ENCODE measurements around the gene ITGA3.

Gene ITGA3

DNA sequence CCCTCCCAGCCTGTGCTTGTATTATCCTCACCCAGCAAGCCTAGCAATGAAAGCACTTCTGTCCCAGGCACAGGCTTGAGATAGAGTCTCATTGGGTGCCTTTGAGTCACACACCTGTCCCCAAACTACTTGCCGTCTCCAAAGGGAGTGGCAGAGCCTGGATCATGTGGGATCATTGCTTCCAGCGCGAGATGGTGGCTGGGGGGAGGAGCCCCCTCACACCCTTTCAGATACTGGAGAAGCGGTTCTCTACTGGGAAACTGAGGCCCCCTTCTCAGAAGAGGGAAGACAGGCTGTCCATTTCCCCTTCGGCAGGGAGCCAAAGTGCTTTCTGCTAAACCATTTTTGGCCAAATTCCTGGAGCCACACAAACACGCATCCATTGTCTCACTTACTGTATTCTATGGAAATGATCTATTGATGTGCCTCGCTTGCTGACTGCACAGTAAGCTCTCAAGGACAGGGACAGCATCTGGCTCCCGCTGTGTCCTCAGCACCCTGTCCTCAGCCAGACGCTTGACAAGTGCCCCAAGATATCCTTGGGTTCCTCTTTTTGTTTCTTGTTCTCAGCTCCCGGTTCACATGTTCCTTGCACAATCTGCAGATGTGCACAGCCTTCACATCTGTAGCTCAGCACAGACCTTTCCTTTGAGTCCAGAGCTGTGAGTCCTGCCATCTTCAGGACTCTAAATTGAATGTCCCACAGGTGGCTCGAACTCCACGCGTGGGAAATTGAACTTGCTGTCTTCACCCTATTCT is 34.9 kb upstream of the ITGA3 start:
- in situ Hi-C loops (cut with MboI; ENCODE audit: low pct_unique_long_range_greater_than_20kb, low sequenced_read_pairs, unreplicated experiment), result no loop called here

DNA sequence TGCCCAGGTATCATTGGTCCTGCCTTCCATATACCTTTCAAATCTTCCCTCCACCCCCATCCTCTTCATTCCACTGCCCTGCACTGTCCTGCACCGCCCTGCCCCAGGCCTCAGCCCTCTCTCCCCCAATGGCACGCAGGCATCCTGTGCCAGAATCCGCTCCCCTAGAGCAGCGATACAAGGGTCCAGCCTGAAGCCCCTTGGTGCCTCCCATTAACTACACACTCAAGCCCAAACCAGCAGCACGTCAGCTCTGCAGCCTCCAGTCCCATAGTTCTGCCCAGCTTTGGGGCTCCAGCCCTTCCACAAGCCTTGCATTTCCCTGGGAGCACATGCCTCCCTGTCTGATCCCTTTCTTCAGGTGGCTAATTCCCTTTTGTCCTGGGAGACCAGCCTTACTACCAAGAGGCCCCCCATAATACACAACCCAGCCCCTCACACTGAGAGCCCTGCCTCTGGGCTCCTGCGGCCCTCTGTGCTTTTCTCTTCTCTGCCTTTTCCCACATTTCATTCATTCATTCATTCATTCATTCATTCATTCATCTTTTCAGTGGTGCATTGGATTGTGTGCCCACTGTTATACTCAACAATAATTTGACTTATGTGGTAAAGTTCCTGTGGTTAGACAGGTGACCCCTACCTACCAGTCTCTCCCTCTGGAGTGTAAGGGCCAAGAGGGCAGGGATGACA is 34.1 kb upstream of the ITGA3 start:
- TF ChIP-seq, protein P1, sequence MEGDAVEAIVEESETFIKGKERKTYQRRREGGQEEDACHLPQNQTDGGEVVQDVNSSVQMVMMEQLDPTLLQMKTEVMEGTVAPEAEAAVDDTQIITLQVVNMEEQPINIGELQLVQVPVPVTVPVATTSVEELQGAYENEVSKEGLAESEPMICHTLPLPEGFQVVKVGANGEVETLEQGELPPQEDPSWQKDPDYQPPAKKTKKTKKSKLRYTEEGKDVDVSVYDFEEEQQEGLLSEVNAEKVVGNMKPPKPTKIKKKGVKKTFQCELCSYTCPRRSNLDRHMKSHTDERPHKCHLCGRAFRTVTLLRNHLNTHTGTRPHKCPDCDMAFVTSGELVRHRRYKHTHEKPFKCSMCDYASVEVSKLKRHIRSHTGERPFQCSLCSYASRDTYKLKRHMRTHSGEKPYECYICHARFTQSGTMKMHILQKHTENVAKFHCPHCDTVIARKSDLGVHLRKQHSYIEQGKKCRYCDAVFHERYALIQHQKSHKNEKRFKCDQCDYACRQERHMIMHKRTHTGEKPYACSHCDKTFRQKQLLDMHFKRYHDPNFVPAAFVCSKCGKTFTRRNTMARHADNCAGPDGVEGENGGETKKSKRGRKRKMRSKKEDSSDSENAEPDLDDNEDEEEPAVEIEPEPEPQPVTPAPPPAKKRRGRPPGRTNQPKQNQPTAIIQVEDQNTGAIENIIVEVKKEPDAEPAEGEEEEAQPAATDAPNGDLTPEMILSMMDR (IDR thresholded peaks at IDR 0.05; ENCODE audit: extremely low read depth, insufficient read depth, missing control alignments), result no peak
- no peak for DNase-seq (ENCODE audit: low spot score)
- in situ Hi-C loops (cut with MboI; ENCODE audit: low pct_unique_long_range_greater_than_20kb, low sequenced_read_pairs, unreplicated experiment), result no loop called here

More for the DNA sequence above, 34.9 kb upstream of the ITGA3 start:
- TF ChIP-seq, protein P1 (IDR thresholded peaks at IDR 0.05; ENCODE audit: extremely low read depth, insufficient read depth, missing control alignments), result no peak
- DNase-seq (ENCODE audit: low spot score), result no peak

DNA sequence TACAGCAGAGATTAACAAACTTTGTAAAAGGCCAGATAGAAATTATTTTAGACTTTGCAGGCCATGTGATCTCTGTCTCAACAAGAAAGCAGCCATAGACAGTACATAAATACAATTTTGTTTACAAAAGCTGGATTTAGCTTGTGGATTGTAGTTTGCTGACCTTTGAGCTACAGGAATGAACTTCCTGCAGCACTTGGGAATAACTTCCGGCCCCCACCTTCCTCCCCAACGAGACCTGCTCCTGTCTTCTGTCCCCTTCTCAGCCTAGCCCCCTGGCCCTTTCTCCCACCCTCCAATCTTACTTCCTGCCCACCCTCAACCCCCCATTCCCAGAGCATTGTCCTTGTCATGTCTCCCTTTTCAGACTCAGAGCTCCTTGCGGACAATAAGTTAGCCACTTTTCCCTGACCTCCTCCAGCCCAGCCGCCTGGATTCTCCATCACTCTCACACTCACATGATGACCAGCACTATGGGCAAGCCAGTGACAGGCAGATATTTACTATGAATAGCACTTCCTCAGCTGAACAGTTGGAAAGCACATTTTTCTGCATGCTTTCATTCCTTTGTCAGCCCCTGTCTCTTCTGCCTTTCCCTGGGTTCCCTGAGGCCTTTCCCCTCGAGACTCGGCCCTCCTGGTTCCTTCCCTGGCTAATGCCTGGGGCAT is 33.3 kb upstream of the ITGA3 start:
- in situ Hi-C loops (cut with MboI; ENCODE audit: low pct_unique_long_range_greater_than_20kb, low sequenced_read_pairs, unreplicated experiment), result no loop called here
- TF ChIP-seq, protein P1 (IDR thresholded peaks at IDR 0.05; ENCODE audit: extremely low read depth, insufficient read depth, missing control alignments), result no peak
- DNase-seq (ENCODE audit: low spot score), result no peak

DNA sequence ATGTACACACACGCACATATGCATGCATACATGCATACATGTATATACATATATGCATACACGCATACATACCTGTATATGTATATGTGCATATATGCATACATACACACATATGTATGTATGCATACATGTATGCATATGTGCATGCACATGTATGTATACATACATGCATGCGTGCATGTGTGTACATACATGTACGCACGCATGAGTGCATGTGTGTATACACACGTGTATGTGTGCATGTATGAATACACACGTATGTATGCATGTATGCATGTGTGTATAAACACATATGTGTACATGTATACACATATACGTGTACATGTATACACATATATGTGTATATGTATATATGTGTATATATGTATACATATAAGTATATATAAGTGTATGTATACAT is 32.4 kb upstream of the ITGA3 start:
- DNase-seq (ENCODE audit: low spot score), result no peak
- TF ChIP-seq, protein P1 (IDR thresholded peaks at IDR 0.05; ENCODE audit: extremely low read depth, insufficient read depth, missing control alignments), result no peak
- in situ Hi-C loops (cut with MboI; ENCODE audit: low pct_unique_long_range_greater_than_20kb, low sequenced_read_pairs, unreplicated experiment), result no loop called here

DNA sequence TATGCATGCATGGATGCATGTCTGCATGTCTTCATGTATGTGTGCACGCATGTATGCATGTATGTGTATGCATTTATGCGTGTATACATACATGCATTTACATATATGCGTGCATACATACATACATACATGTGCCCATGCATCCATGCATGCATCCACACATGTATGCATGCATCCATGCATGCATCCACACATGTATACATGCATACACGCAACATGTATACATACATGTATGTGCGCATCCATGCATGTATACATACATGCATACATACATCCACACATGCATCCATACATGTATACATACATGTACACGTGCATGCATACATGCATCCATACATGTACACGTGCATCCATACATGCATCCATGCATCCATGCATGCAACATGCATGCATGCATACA is 31.1 kb upstream of the ITGA3 start:
- in situ Hi-C loops (cut with MboI; ENCODE audit: low pct_unique_long_range_greater_than_20kb, low sequenced_read_pairs, unreplicated experiment), result loop anchor here (5.0 kb wide), 1 partner anchor 67 kb away; no protein-coding TSS in a partner anchor
- TF ChIP-seq, protein P1 (IDR thresholded peaks at IDR 0.05; ENCODE audit: extremely low read depth, insufficient read depth, missing control alignments), result no peak
- DNase-seq (ENCODE audit: low spot score), result no peak

DNA sequence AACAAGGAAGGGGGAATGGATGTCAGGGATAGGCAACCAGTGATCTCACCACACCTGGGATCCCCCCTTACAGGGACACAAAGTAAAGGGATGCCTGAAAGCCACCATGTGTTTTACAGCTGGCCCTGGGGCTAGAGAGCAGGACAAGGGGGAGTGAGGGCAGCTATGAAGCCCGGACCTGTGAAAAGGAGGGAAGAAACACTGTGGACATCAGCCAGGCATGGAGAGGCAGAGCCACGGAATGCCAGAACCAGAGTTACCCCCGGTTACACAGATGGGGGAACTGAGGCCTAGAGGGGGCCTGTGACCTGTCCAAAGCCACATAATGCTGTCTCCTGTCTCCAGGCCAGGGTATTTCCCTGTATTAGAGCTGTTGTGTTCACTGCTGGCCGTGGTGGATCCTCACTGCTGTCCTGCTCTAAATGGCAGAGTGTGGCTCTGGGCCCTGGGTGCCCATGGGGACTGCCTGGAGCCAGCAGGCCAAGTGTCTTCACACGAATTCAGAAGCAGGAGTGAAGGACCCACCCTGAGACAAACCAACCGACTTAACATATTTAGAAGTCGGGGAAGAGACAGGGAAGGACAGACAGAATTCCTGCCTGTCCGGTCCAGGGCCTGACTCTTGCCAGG is 29.7 kb upstream of the ITGA3 start:
- DNase-seq (ENCODE audit: low spot score), result no peak
- in situ Hi-C loops (cut with MboI; ENCODE audit: low pct_unique_long_range_greater_than_20kb, low sequenced_read_pairs, unreplicated experiment), result loop anchor here (5.0 kb wide), 1 partner anchor 66 kb away; no protein-coding TSS in a partner anchor
- TF ChIP-seq, protein P1 (IDR thresholded peaks at IDR 0.05; ENCODE audit: extremely low read depth, insufficient read depth, missing control alignments), result no peak
